CD4-positive, alpha-beta T cell treated with Interleukin-15 for 1 hour (primary cell): Measurements from ENCODE around the gene EBF4.
"Not testable (repeated sequence)": the region's sequence is repeated elsewhere in the genome, so short reads cannot be mapped to it uniquely, and the experiment has no call there.

Experiments
- DNase-seq: peaks from one replicate; pipeline ENCODE4 v3.0.0-alpha.2; 2020

Gene EBF4

DNA sequence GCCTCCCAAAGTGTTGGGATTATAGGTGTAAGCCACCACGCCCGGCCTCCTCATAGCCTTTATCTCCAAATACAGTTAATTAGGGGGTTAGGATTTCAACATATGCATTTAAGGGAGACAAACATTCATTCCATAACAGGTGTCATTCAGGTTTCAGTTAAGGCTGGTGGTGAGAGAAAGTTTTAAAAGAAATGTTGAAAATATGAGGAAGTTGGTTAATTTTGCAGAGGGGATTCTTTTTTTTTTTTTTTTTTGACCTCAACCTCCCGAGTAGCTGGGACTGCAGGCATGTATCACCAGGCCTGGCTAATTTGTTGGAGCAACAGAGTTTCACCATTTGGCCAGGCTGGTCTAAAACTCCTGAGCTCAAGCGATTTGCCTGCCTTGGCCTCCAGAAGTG is 12.5 kb upstream of the EBF4 start:
- DNase-seq = no peak

DNA sequence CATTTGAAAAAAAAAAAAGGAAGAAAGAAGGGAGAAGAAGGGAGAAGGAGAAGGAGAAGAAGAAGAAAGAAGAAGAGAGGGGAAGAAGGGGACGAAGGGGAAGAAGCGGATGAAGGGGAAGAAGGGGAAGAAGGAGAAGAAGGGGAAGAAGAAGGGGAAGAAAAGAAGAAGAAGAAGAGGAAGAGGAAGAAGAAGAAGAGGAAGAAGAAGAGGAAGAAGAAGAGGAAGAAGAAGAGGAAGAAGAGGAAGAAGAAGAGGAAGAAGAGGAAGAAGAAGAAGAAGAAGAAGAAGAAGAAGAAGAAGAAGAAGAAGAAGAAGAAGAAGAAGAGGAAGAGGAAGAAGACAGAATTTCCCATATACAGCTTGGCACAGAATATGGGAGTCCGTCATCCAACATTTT is 10.5 kb upstream of the EBF4 start:
- DNase-seq = not testable (repeated sequence)

DNA sequence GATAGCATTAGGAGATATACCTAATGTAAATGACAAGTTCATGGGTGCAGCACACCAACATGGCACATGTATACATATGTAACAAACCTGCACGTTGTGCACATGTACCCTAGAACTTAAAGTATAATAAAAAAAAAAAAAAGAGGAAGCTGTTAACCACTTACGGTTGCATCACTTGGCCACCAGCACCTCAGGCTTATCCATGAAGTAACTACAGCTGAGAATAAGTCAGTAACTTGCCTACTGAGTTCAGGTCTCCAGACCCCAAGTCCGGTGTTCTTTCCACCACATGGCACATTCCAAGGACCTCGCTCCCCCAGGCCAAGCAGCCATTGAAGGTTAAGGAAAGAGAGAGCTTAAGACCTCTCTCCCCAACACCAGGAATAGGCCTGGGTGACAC is 7.8 kb upstream of the EBF4 start:
- DNase-seq = peak; percentile 20

DNA sequence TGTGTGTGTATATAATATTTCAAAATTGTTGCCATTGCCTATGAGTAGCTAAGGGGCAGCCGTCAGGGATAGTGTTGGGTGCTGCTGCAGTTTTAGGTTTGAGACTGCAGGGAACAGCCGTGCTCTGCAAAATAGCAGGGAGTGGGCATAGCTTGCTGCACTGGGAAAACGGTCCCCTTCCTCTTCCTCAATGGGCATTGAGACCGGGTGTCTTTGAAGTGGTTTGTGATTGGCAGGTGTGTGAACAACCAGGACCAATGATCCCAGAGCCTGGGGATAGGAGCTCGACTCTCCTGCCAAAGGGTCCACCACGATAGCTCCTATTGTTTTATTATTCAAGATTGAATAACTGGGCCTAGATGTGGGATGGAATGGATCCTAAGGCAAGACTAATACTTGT is 5.1 kb upstream of the EBF4 start:
- peak; percentile 3 for DNase-seq

DNA sequence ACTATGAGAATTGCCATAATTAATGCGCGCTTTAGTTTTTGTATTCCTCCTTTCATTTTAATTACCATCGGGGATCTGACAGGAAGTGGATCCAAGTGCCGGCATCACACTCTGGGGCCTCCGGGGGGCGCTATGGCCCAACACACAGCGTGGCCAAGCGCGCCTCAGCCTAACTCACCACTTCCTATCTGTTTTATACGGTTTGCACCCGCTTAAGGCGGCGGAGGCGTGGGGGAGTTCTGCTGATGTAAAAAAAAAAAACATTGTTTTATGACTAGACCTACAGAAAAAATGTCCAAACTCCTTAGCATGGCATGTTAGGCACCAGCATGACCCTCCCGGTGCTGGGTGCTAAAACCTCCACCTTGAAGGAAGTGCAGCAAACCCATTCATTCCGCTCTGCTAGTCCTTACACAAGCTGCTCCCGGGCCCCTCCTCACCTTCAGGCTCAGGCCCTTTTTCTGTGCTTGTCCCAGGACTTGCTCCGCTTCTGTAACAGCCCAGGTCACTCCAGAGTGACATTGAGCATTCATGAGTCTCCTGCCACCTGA is 4.5 kb upstream of the EBF4 start:
- DNase-seq = peak; percentile 79

DNA sequence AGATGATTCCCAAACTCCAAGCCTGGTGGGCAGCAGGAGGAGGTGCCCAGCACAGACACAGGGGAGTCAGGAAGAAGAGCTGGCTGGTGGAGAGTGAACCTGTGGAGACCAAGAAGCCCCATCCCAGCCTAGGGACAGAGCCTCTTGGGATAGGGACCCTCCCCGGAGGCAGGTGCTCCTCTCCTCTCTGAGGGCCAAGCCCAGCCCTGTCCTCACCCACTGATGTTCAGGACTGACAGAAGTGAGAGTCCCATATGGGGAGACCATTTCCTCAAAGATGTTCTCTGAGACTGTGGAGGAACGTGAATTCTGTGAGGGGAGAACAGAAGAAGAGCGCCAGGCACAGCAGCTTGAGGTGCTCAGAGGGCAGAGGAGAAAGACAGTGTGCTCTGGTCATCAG is 2.4 kb upstream of the EBF4 start:
- no peak for DNase-seq

DNA sequence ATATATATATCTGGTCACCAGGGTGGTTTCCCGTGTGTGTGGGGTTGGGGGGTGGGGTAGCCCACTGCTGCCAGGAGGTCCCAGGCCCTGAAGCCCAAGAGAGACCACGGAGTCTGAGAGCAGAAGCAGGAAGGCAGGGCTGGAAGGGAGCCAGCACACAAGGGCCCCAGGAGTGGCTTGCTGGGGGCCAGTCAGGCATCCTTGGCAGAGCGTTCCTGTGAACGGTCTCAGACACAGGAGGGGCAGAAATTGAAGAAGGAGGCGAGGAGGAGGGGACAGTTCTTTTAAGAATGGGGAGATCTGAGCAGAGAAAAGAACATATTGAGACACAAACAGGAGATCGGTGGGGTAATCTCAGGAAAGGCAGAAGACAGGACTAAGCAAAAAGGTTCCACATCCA is 1.9 kb upstream of the EBF4 start:
- peak; percentile 2 for DNase-seq

DNA sequence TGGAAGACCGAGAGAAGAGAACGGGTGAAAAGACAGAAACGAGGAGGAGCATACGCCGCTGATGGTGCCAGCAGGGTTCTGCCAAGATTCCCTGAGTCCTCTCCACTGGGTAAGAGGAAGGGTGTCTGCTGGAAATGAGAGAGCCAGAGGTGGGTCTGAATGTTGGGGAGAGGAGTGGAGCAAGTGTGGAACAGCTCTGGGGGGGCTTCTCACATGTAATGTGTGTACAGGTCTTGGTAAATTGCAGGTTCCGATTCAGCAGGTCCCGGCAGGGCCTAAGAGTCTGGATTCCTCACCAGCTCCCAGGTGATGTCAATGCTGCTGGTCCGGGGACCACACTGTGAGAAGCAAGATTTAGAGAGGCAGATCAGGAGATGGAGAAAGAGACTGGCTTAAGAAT is 1.5 kb upstream of the EBF4 start:
- peak; percentile 11 for DNase-seq

DNA sequence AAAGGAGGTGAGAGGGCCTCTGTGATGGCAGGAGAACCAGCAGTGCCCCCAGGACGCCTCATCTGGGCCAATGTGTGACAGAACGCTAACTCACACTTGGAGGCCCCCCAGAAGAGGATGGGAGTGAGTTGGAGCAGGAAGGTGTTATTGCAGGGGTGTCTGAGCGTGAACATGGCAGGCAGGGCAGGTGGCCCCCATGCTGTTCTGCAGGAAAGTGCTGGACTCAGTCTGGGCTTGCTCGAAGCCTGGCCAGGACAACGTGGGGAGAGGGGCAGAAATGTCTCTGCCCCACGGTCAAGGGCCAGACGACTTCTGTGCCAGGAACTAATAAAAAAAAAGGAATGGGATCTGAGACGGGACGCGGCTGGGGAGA is 931 bp upstream of the EBF4 start:
- no peak for DNase-seq

DNA sequence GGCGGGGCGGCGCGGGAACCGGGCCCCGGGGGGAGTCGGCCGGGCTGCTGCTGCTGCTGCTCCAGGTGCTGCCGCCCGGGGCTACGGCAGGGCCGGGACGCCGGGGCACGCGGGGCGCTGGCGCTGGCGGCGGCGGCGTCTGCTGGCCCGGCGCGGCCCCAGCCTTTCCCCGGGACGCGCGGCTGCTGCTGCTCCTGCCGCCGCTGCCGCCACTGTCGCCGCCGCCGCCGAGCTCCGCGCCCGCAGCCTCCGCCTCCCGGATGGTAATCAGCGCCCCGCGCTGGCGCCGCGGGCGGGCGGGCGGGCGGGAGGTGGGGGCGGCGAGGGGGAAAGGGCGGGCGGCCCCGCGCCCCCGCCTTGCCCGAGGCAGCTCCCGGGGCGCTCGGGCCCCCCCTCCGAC is 306 bp downstream of the EBF4 start:
- DNase-seq = no peak

DNA sequence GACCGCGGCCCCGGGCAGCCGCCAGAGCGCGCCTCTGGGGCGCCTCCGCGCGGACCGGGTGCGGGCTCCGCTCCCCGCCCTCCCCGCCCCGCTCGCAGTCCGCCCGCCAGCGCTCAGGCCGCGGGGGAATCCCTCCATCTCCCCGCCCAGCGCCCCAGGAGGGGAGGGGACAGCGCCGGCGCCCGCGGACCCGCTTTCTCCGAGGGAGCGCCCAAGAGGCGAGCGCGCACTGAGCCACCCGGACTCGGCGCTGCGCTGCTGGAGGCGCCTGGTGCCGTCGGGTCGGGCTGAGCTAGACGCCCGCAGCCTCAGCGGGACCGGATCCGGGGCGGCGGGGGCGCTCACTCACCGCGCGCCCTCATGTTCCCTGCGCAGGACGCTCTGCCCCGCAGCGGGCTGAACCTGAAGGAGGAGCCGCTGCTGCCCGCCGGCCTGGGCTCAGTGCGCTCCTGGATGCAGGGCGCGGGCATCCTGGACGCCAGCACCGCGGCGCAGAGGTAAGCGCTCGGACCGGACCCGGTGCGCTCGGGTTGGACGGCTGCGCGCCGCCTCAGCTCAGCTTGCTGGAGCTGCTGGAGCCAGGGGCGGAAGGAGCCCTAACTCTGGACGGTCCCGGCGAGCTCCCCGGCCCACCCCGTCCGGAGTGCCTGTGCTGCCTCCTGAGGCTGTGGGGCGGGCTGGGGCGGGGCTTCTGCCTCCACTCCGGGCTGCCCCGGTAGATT is 867 bp downstream of the EBF4 start:
- DNase-seq = peak; percentile 57

DNA sequence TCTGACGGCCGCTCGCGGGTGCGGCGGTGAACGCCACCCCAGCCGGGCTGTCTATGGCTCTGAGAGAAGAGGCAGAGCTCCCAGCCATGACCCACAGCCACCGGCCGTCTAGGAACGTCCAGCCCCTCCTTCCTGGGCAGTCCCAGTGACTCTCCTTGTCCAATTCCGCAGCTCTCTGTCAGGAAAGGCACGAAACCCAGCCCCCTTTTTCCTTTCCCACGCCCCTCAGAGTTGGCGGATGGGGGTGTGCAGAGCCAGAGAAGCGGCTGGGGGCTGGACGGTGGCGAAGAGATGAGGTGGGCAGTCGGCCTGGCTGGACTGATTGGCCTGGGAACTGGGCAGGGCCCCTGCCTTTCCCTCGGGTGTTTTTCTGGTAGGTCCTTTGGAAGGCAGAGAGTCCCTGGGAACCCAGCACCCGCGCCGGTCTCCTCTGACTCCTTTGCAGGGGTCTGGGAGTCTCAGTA is 1.5 kb downstream of the EBF4 start:
- peak; percentile 12 for DNase-seq

DNA sequence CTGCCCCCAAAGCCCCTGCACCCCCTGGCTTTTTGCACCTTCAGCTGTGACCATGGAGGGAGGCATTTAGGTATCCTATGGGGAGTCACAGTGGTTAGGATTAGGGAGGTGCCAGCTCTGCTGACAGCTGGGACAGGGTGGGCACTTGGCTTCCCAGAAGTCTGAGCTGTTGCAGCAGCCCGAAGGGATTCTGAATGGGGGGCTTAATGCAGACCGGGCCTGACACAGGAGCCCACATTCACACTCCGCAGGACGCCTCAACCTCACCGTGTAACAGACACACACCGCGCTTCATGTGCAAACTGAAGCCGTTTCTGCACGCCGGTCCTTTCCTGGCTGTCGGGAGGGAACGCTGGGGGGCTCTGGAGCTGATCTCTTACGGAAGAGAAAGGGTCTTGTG is 1.9 kb downstream of the EBF4 start:
- DNase-seq = peak; percentile 14

DNA sequence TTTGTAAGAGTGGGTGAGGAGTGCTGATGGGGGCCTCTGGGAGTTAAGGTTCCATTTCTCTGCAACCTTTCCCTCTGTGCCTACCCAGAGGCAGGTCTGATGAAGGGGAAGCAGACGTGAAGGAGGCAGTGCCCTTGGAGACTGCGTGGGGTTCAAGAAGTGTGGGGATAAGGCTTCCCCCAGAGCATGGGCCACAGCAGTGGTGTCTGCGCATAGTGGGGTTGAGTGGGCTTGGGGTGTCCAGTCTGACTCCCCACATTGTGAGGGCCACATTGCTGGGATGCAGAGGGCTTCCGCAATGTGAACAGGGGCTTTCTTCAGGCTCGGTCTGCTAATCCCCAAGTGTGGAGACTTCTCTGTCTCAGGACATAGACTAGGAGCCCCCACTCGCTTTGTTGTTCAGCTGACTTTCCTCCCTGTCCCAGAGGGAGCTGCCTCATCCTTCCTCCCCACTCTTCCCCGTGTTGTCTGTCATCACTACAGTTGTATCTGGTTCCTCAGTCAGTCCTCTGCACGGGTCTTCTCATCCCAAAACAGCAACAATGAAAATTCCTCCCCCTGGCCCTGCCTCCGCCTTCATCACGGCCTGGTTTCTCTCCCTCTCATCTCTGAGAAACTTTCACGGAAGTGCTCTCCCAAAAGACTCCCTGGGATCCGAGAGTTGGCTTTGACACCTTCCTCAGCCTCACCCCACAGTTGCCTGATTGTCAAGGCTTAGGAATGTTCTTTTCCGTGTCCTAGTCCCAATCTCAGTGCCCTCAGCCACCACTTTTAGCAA is 2.8 kb downstream of the EBF4 start:
- peak; percentile 7 for DNase-seq

DNA sequence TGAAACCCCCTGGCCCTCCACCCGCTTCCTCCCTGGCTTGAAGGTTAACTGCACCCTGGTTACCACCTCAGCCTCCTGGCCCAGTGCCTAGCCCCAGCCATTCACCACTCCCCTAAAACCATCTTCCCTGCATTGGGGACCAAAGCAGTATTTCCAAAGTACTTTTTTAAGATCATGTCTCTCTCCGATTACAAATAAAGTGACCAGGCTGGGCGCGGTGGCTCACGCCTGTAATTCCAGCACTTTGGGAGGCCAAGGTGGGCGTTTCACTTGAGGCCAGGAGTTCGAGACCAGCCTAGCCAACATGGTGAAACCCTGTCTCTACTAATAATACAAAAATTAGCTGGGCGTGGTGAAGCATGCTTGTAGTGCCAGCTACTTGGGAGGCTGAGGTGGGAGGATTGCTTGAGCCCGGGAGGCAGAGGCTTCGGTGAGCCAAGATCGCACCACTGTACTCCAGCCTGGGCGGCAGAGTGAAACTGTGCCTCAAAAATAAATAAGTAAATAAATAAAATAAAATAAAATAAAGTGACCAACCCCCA is 3.5 kb downstream of the EBF4 start:
- DNase-seq = peak; percentile 1

DNA sequence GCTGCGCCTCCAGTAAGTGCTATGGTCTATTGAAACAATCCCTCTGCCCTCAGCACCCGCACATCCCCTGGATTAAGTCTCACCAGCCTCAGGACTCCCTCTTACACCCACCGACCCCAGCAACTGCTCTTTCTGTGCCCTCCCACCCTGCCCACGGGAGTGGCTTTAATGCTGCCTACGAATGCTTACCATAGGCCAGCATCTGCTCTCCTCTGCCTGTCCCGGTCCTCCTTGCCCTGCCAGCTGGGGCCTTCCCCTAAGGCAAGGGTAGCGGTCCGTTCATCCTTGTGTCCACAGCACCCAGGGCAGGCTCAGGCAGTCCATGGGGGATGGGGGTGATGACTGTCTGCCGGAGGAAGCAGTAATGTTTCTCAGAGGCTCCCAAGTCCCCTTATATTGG is 4.1 kb downstream of the EBF4 start:
- peak; percentile 7 for DNase-seq

DNA sequence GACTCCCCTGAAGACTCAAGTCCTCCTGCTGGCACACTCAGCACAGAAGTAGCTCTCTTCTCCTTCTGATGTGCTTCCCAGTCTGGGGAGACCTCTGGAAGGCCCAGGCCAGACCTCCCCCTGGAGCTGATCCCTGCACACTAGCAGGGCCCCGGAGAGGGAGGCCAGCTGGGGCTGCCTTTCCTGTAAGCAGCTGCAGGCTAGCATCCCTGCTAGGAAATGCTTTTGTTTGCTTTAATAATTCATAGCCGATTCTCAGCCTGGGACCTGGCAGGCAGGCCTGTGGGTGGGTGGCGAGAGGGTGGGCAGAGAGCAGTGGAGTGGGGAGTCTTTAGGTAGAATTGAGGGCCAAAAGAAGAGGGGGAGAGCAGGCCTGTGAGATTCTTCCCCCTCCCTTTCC is 5.2 kb downstream of the EBF4 start:
- DNase-seq = peak; percentile 13

DNA sequence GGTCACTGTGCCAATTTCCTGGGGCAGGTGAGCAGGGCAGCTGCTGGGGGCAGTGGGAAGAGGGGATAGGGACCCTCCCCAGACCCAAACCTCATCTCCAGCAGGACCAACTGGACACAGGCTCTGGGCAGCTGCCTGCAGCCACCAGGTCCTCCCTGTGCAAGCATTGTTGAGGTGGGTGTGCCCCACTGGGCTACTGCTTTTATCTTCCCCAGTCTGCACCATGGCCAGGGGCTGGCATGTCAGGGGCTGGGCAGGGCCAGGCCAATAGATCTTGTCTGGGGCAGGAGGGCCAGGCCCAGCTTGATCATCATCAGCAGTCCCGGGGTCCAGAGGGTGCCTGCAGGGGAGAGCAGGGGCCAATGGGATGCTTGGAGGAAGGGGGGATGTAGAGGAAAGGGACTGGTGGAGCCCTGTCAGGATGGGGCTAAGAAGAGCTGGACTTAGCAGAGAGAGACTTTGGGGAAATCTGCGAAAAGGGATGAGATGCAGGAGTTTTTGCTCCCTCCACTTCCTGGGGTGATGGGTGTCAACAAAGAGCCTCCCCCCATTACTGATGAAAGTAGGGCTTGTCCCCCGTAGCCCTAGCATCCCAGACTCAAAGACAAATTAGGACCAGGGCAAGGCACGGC is 5.7 kb downstream of the EBF4 start:
- no peak for DNase-seq

DNA sequence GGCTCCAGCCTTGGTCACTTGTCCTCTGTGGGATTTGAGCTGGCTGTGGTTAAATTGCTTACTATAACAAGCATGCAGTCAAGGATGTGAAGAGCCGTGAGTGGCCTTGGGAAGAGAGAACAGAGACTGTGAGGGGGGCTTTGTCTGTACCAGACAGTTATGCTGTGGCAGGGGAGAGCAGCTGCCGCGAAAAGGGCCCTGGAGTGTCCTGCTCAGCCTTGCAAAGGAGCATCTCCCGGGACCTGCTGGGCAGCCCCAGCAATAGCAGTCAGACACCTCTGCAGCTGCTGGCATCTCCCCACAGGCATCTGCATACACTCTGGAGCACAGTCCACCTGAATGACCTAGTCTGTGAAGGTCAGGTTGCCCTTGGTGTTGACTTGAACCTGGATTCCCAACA is 6.3 kb downstream of the EBF4 start:
- DNase-seq = no peak

DNA sequence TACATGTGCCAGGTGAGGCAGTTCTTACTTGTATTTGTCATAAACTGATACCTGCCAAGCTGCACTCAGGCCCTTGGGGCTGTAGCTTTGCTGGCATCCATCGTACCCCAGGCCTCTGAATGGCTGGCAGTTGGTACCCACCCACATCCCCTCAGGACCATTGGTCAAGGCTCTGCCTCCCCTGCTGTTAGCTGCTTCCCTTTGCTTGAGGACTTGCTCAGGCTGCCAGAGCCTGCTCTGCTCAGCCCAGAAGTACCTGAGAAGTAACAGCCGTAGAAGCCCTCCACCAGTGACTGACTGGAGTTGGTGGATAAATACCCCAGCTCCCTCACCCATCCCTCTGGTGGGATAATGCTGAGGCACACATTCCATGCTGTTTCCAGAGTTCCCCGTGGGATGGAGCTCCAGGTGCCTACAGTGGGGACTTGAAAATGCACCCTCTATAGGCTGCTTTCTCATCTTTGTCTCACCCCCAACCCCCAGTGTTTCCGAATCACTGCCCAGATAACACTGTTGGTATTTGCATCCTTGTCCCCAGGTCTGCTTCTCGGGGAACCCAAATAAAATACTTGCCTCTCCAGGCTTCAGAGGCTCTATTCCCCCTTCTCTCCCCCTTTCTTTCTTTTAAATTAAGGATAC is 7.3 kb downstream of the EBF4 start:
- DNase-seq = no peak

DNA sequence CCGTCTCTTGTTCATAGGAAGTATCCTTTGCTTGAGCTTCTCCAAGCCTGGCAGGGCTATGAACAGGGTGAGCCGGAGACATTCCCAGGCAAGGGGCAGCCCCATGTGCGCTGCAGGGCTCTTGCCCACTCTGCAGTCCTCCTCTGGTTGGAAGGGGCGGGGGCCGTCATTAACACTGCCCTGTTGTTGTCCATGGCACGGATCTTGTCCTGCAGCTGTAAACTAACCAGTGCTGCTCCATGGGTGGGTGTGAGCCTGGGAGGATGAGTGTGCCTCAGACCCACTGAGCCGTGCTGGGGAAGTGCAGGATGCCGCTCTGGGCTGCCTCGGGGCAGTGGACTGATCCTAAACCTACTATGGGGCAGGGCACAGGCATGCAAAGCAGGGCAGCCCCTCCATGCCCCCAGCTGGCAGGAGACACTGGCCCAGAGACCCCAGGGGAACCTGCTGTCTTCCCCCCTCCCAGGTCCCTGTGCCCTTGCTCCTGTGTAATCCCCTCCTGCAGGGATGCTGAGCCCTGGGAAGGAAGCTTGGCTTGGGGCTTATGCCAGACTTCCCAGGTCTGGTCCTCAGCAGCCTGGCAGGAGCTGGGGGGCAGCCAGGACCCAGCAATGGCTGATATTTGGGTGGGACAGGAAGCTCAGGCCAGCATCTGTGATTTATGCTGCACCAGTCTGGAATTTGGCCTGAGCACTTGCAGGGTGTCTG is 8.5 kb downstream of the EBF4 start:
- DNase-seq = no peak

DNA sequence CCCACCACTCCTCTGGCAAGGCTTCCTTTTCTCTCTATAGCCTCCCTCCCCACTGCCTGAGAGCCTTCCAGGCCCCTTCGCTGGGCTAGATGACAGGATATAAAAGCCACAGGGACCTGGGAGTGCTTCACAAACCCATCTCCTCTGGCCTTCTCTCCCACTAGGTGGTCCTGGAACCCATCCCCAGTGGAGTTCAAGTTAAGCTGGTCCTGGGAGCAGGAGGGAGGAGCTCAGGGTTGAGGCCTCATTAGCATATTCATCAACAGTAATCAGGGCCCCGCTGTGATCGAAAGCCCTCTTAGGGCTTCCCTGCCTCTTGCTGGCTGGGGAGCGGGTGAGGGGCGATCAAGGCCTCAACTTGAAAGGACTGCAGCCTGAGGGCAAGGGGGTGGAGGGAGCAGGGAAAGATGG is 9.1 kb downstream of the EBF4 start:
- DNase-seq = no peak
